ENCODE data around the gene PON2.
"Not testable (repeated sequence)": the region's sequence is repeated elsewhere in the genome, so short reads cannot be mapped to it uniquely, and the experiment has no call there.

DNA sequence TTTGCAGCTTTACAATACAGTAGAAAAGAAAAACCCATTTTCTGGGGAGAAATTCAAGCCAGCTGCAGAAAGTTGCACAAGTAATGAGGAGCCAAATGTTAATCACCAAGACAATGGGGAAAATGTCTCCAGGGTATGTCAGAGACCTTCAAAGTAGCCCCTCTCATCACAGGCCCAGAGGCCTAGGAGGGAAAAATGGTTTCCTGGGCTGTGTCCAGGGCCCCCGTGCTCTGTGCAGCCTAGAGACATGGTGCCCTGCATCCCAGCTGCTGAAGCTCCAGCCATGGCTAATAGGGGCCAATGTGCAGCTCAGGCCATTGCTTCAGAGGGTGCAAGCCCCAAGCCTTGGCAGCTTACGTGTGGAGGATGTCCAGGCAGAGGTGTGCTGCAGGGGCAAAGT lies 25.8 kb upstream of the PON2 start:
- TF ChIP-seq, protein P1, sequence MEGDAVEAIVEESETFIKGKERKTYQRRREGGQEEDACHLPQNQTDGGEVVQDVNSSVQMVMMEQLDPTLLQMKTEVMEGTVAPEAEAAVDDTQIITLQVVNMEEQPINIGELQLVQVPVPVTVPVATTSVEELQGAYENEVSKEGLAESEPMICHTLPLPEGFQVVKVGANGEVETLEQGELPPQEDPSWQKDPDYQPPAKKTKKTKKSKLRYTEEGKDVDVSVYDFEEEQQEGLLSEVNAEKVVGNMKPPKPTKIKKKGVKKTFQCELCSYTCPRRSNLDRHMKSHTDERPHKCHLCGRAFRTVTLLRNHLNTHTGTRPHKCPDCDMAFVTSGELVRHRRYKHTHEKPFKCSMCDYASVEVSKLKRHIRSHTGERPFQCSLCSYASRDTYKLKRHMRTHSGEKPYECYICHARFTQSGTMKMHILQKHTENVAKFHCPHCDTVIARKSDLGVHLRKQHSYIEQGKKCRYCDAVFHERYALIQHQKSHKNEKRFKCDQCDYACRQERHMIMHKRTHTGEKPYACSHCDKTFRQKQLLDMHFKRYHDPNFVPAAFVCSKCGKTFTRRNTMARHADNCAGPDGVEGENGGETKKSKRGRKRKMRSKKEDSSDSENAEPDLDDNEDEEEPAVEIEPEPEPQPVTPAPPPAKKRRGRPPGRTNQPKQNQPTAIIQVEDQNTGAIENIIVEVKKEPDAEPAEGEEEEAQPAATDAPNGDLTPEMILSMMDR (IDR thresholded peaks at IDR 0.05 in 2 of 3, conservative IDR thresholded peaks at IDR 0.05 in 1 of 3; ENCODE audit: borderline replicate concordance in 1 of 3, insufficient read depth in 1 of 3, low read depth in 2 of 3, low read length in 2 of 3), result not testable (repeated sequence)
- TF ChIP-seq YY1 (IDR thresholded peaks at IDR 0.05; ENCODE audit: extremely low read depth, insufficient replicate concordance, low read depth, low read length); POLR2AphosphoS5 (IDR thresholded peaks at IDR 0.05; ENCODE audit: low read depth, low read length); EZH2 (IDR thresholded peaks at IDR 0.05): not testable (repeated sequence)
- TF ChIP-seq, protein P2, sequence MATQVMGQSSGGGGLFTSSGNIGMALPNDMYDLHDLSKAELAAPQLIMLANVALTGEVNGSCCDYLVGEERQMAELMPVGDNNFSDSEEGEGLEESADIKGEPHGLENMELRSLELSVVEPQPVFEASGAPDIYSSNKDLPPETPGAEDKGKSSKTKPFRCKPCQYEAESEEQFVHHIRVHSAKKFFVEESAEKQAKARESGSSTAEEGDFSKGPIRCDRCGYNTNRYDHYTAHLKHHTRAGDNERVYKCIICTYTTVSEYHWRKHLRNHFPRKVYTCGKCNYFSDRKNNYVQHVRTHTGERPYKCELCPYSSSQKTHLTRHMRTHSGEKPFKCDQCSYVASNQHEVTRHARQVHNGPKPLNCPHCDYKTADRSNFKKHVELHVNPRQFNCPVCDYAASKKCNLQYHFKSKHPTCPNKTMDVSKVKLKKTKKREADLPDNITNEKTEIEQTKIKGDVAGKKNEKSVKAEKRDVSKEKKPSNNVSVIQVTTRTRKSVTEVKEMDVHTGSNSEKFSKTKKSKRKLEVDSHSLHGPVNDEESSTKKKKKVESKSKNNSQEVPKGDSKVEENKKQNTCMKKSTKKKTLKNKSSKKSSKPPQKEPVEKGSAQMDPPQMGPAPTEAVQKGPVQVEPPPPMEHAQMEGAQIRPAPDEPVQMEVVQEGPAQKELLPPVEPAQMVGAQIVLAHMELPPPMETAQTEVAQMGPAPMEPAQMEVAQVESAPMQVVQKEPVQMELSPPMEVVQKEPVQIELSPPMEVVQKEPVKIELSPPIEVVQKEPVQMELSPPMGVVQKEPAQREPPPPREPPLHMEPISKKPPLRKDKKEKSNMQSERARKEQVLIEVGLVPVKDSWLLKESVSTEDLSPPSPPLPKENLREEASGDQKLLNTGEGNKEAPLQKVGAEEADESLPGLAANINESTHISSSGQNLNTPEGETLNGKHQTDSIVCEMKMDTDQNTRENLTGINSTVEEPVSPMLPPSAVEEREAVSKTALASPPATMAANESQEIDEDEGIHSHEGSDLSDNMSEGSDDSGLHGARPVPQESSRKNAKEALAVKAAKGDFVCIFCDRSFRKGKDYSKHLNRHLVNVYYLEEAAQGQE (IDR thresholded peaks at IDR 0.05; ENCODE audit: low read depth), result not testable (repeated sequence)

All from HCT116 (cell line).